Measurements from ENCODE around the gene DAPK1.

GRCh38 chr9:87562530-87563170 is 65.0 kb downstream of the DAPK1 start:
- no peak for TF ChIP-seq CTCF (IDR thresholded peaks at IDR 0.05)
- no peak for TF ChIP-seq ZFX (IDR thresholded peaks at IDR 0.05; ENCODE audit: borderline replicate concordance)

All from 22Rv1 (cell line).